SU-DHL-6 (cell line): Measurements from ENCODE around the gene TMEM200B.
"Not testable (repeated sequence)": the region's sequence is repeated elsewhere in the genome, so short reads cannot be mapped to it uniquely, and the experiment has no call there.

Experiments used
- H2AFZ ChIP-seq: fragments of 200-600 bp; sonication (generic); 2 replicates; pipeline ENCODE4 v1.6.1; 2014; ENCODE audit warnings: low read depth, mild to moderate bottlenecking, moderate library complexity, mixed read lengths, antibody characterized with exemption, low read length; ENCODE audit not compliant: severe bottlenecking
- H3F3A ChIP-seq: fragments of 200-600 bp; shearing (Covaris generic); 2 replicates; pipeline ENCODE4 v1.6.0; 2016; ENCODE audit warnings: antibody characterized with exemption, mild to moderate bottlenecking; ENCODE audit not compliant: insufficient read depth
- H3K27ac ChIP-seq: fragments of 200-600 bp; sonication (generic); 2 replicates; pipeline ENCODE4 v1.5.1; 2016; ENCODE audit warnings: low read depth, mild to moderate bottlenecking, low read length, moderate library complexity, mixed read lengths
- H3K27me3 ChIP-seq: fragments of 200-600 bp; sonication (generic), shearing (Covaris generic); 2 replicates; pipeline ENCODE4 v1.6.0; 2014; ENCODE audit warnings: mild to moderate bottlenecking, low read length
- H3K36me3 ChIP-seq: fragments of 200-600 bp; sonication (generic); 2 replicates; pipeline ENCODE4 v1.6.1; 2014; ENCODE audit warnings: mild to moderate bottlenecking, low read length, mixed read lengths
- H3K4me2 ChIP-seq: fragments of 300-600, 200-600 bp; shearing (Covaris generic), sonication (generic); 2 replicates; pipeline ENCODE4 v1.6.0; 2014; ENCODE audit warnings: low read length, low read depth, mild to moderate bottlenecking; ENCODE audit not compliant: poor library complexity, severe bottlenecking
- H3K4me3 ChIP-seq: fragments of 200-600 bp; sonication (generic); 2 replicates; pipeline ENCODE4 v1.5.1; 2014; ENCODE audit warnings: antibody characterized with exemption, low read length, mild to moderate bottlenecking, mixed read lengths; ENCODE audit not compliant: insufficient read depth, poor library complexity, severe bottlenecking
- H3K79me2 ChIP-seq: fragments of 200-600 bp; sonication (generic); 2 replicates; pipeline ENCODE4 v1.6.1; 2014; ENCODE audit warnings: mild to moderate bottlenecking, low read length, moderate library complexity; ENCODE audit not compliant: insufficient read depth
- H3K9ac ChIP-seq: fragments of 200-600 bp; sonication (generic); 2 replicates; pipeline ENCODE4 v1.7.0; 2014; ENCODE audit warnings: mild to moderate bottlenecking, low read length
- H3K9me2 ChIP-seq: fragments of 200-600 bp; sonication (generic); replicated peaks from 2 replicates; pipeline ENCODE4 v1.6.1; 2014; ENCODE audit warnings: low read length; ENCODE audit not compliant: insufficient read depth
- H3K9me3 ChIP-seq: fragments of 200-600 bp; sonication (generic); 2 replicates; pipeline ENCODE4 v1.6.1; 2014; ENCODE audit warnings: low read length, mixed read lengths; ENCODE audit not compliant: insufficient read depth
- H4K20me1 ChIP-seq: fragments of 200-600 bp; sonication (generic); 2 replicates; pipeline ENCODE4 v1.6.1; 2014; ENCODE audit warnings: low read depth, mild to moderate bottlenecking, antibody characterized with exemption, low read length, moderate library complexity, mixed read lengths
- EZH2phosphoT487 ChIP-seq: fragments of 200-600 bp; sonication (generic), shearing (Covaris generic); conservative IDR thresholded peaks from 2 replicates; pipeline ENCODE4 v1.6.1; 2018; ENCODE audit warnings: mild to moderate bottlenecking, antibody characterized with exemption, low read length, moderate library complexity, mixed read lengths
- TF ChIP-seq, protein P1 (sequence below): fragments of 200-600 bp; sonication (generic); IDR thresholded peaks from one replicate; pipeline ENCODE4 v1.5.1; 2017; ENCODE audit warnings: antibody characterized with exemption, mild to moderate bottlenecking, low read length, moderate library complexity; ENCODE audit not compliant: insufficient read depth, poor library complexity, severe bottlenecking

TMEM200B gene

DNA sequence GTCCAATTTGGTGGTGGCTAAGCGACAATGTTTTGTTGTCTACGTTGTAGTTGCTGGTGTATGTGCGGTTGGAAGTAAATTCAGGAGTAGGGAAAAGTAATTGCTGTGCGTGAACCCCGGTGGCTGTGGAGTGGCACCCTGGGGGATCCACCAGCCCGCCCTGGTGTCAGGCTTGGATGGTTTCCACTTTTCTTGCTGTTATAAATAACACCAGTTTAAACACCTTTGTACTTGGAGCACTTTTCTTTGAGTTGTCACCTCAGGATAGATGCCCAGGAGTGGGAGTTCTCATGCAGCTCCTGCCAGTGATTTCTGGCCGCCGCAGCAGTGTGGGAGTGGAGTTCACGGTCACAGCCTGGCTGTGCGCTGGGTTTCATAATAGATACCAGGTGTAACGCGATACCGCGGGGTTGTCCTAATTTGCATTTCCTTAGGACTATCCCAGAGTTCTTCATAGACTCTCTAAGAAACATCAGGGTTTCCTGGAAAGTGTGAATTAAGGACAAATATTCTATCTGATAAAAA is 12.8 kb upstream of the TMEM200B start:
- Histone ChIP-seq H3K27me3 (no peaks in the 10 kb centered on the region), H4K20me1 (no peaks in the 10 kb centered on the region), H3K4me2 (no peak overlapping the region), H2AFZ (no peak overlapping the region), H3K36me3 (no peaks in the 10 kb centered on the region), H3K9me3 (no peaks in the 10 kb centered on the region), H3K4me3 (no peak overlapping the region), H3K79me2 (no peaks in the 10 kb centered on the region), H3F3A (no peaks in the 10 kb centered on the region), H3K9ac (no peak overlapping the region), H3K9me2 (no peaks in the 10 kb centered on the region), H3K27ac (no peak overlapping the region)
- no peak for TF ChIP-seq EZH2phosphoT487
- TF ChIP-seq, protein P1, sequence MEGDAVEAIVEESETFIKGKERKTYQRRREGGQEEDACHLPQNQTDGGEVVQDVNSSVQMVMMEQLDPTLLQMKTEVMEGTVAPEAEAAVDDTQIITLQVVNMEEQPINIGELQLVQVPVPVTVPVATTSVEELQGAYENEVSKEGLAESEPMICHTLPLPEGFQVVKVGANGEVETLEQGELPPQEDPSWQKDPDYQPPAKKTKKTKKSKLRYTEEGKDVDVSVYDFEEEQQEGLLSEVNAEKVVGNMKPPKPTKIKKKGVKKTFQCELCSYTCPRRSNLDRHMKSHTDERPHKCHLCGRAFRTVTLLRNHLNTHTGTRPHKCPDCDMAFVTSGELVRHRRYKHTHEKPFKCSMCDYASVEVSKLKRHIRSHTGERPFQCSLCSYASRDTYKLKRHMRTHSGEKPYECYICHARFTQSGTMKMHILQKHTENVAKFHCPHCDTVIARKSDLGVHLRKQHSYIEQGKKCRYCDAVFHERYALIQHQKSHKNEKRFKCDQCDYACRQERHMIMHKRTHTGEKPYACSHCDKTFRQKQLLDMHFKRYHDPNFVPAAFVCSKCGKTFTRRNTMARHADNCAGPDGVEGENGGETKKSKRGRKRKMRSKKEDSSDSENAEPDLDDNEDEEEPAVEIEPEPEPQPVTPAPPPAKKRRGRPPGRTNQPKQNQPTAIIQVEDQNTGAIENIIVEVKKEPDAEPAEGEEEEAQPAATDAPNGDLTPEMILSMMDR, result no peak

DNA sequence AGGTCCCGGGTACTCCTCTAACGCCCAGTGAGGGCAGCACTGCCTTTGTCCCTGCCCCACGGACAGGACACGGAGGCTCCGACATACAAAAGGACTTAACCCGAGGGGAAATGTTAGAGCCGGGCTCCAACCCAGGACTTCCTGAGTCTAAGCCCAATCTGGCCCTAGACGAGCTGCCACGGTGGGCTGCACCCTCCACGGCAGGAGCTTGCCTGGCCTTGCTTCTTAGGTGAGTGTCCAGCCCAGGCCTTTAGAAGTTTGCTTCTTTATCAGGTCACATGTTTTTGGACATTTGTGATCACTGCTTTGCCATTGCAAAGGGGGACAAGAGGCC is 11.0 kb upstream of the TMEM200B start:
- Histone ChIP-seq H3K4me3 (no peak overlapping the region), H3K9me2 (no peaks in the 10 kb centered on the region), H3K79me2 (no peaks in the 10 kb centered on the region), H4K20me1 (no peaks in the 10 kb centered on the region), H3K36me3 (no peaks in the 10 kb centered on the region), H2AFZ (no peak overlapping the region), H3K27me3 (no peaks in the 10 kb centered on the region), H3K9ac (no peak overlapping the region), H3K9me3 (no peaks in the 10 kb centered on the region), H3K4me2 (no peak overlapping the region), H3K27ac (no peak overlapping the region), H3F3A (no peaks in the 10 kb centered on the region)
- TF ChIP-seq, protein P1, result no peak
- no peak for TF ChIP-seq EZH2phosphoT487

DNA sequence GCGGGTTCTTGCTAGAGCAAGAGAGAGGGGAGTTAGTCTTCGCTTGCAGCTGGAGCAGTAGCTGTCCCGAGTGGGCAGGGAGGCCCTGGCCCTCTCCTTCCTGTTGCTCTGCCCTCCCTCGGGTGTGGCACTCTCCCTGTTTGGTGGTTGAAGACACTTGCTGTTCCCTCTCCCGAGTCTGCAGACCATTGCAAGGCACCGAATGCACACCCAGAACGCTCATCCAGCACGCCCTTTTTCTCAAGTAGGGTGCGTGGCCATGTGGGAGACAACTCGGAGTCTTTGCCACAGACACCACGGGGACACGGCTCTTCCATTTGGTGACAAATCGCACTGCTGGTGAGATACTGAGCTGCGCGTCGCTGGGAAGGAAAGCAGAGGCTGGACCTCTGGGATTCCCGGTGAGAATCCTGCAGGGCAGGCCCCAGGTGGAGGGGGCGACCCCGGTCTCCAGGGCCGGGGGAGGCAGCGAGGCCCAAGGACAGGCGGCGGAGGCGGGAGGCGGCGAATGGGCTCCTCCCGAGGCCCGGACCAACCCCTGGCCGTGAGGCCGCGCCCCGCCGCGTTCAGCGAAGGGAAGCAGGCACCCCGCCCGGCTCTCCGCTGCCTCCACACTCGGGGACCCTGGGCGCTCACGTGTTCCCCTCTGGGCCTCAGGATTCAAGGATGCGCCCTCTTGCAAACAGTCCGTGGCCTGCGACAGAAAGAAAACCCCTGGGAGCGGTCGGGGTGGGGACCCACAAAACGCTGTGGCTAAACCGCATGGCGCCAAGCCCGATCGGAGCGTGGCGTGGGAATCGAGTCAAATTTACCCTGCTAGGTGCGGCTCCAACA is 10.4 kb upstream of the TMEM200B start:
- Histone ChIP-seq H4K20me1 (no peaks in the 10 kb centered on the region), H3K36me3 (no peaks in the 10 kb centered on the region), H3K9me2 (no peaks in the 10 kb centered on the region), H3K4me2 (no peak overlapping the region), H3F3A (no peaks in the 10 kb centered on the region), H3K27ac (no peak overlapping the region), H3K27me3 (no peaks in the 10 kb centered on the region), H3K4me3 (no peak overlapping the region), H2AFZ (no peak overlapping the region), H3K79me2 (no peaks in the 10 kb centered on the region), H3K9me3 (no peaks in the 10 kb centered on the region), H3K9ac (no peak overlapping the region)
- TF ChIP-seq, protein P1, result no peak
- TF ChIP-seq EZH2phosphoT487, result no peak

DNA sequence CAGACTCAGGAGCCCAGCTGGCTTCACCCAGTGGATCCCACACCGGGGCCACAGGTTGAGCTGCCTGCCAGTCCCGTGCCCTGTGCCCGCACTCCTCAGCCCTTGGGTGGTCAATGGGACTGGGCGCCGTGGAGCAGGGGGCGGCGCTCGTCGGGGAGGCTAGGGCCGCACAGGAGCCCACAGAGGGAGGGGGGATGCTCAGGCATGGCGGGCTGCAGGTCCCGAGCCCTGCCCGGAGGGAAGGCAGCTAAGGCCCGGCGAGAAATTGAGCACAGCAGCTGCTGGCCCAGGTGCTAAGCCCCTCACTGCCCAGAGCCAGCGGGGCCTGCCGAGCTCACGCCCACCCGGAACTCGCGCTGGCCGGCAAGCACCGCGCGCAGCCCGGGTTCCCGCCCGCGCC is 7.4 kb upstream of the TMEM200B start:
- not testable (repeated sequence) for H4K20me1 ChIP-seq, H3K79me2 ChIP-seq, H3K4me3 ChIP-seq, H2AFZ ChIP-seq, H3F3A ChIP-seq, H3K27ac ChIP-seq, H3K9me3 ChIP-seq, H3K9me2 ChIP-seq, H3K4me2 ChIP-seq, H3K27me3 ChIP-seq, H3K9ac ChIP-seq, H3K36me3 ChIP-seq
